Trophoblast cell (in vitro differentiated cells and primary cell): ENCODE data around the gene CFAP70.
"Not testable (repeated sequence)": the region's sequence is repeated elsewhere in the genome, so short reads cannot be mapped to it uniquely, and the experiment has no call there.

ENCODE experiments used
- DNase-seq, 2 donors: peaks; one replicate each; pipeline ENCODE4 v3.0.0-alpha.2; 2016
- H2AFZ ChIP-seq: 2 replicates; pipeline ENCODE4 v1.6.1; 2013; ENCODE audit warnings: low read length, moderate library complexity, mild to moderate bottlenecking; ENCODE audit not compliant: insufficient read depth, poor library complexity
- H2AK5ac ChIP-seq: 2 replicates; pipeline ENCODE4 v1.6.1; 2013; ENCODE audit warnings: mild to moderate bottlenecking, low read length
- H2BK120ac ChIP-seq: 2 replicates; pipeline ENCODE4 v1.6.1; 2013; ENCODE audit warnings: low read length, mild to moderate bottlenecking, moderate library complexity; ENCODE audit not compliant: insufficient read depth, poor library complexity
- H2BK12ac ChIP-seq: 2 replicates; pipeline ENCODE4 v1.6.1; 2013; ENCODE audit warnings: mild to moderate bottlenecking, low read length, moderate library complexity
- H2BK5ac ChIP-seq: 2 replicates; pipeline ENCODE4 v1.6.1; 2013; ENCODE audit warnings: low read length, low read depth, moderate library complexity, mild to moderate bottlenecking; ENCODE audit not compliant: poor library complexity
- H3K14ac ChIP-seq: 2 replicates; pipeline ENCODE4 v1.6.1; 2013; ENCODE audit warnings: mild to moderate bottlenecking, low read length
- H3K18ac ChIP-seq: 2 replicates; pipeline ENCODE4 v1.6.1; 2013; ENCODE audit warnings: mild to moderate bottlenecking, low read length
- H3K23ac ChIP-seq: 2 replicates; pipeline ENCODE4 v1.6.1; 2013; ENCODE audit warnings: low read length
- H3K27ac ChIP-seq: 2 replicates; pipeline ENCODE4 v1.5.1; 2013; ENCODE audit warnings: low read depth, mild to moderate bottlenecking, inconsistent platforms, low read length, moderate library complexity
- H3K27me3 ChIP-seq: 2 replicates; pipeline ENCODE4 v1.6.1; 2013; ENCODE audit warnings: inconsistent platforms, mild to moderate bottlenecking, low read length, moderate library complexity; ENCODE audit not compliant: insufficient read depth
- H3K36me3 ChIP-seq, 2 experiments: 1 replicate in 1 of 2; 2 replicates in 1 of 2; pipeline ENCODE4 v1.6.1; 2013; ENCODE audit warnings: low read length in 2 of 2, mild to moderate bottlenecking in 2 of 2, moderate library complexity in 1 of 2; ENCODE audit not compliant: insufficient read depth in 2 of 2, control insufficient read depth in 1 of 2
- H3K4ac ChIP-seq: 2 replicates; pipeline ENCODE4 v1.6.1; 2013; ENCODE audit warnings: low read depth, mild to moderate bottlenecking, low read length, moderate library complexity
- H3K4me1 ChIP-seq, 2 experiments: 1 replicate in 1 of 2; 2 replicates in 1 of 2; pipeline ENCODE4 v1.6.1; 2013; ENCODE audit warnings: low read length in 2 of 2, mild to moderate bottlenecking in 2 of 2, moderate library complexity in 1 of 2; ENCODE audit not compliant: insufficient read depth in 2 of 2, control insufficient read depth in 1 of 2
- H3K4me2 ChIP-seq: 2 replicates; pipeline ENCODE4 v1.6.1; 2013; ENCODE audit warnings: inconsistent platforms, mild to moderate bottlenecking, low read length, moderate library complexity
- H3K4me3 ChIP-seq: 2 replicates; pipeline ENCODE4 v1.5.1; 2013; ENCODE audit warnings: mild to moderate bottlenecking, low read depth, low read length, inconsistent platforms
- H3K79me1 ChIP-seq: one replicate; pipeline ENCODE4 v1.6.1; 2013; ENCODE audit warnings: low read length
- H3K79me2 ChIP-seq: 2 replicates; pipeline ENCODE4 v1.6.1; 2013; ENCODE audit warnings: low read length, mild to moderate bottlenecking; ENCODE audit not compliant: control insufficient read depth, insufficient read depth, poor library complexity
- H3K9ac ChIP-seq: 2 replicates; pipeline ENCODE4 v1.6.1; 2013; ENCODE audit warnings: mild to moderate bottlenecking, low read length
- H3K9me3 ChIP-seq: 2 replicates; pipeline ENCODE4 v1.6.1; 2013; ENCODE audit warnings: low read depth, mild to moderate bottlenecking, control low read depth, inconsistent platforms, low read length; ENCODE audit not compliant: insufficient read depth
- H4K12ac ChIP-seq: 2 replicates; pipeline ENCODE4 v1.6.1; 2013; ENCODE audit warnings: low read depth, mild to moderate bottlenecking, low read length, moderate library complexity
- H4K8ac ChIP-seq: 2 replicates; pipeline ENCODE4 v1.6.1; 2013; ENCODE audit warnings: low read depth, mild to moderate bottlenecking, low read length, moderate library complexity
- H4K91ac ChIP-seq: one replicate; pipeline ENCODE4 v1.6.1; 2013; ENCODE audit warnings: low read depth, mild to moderate bottlenecking, low read length, moderate library complexity
- WGBS: extraction: QIAGEN DNeasy Blood & Tissue Kit; methylation state at CpG from one replicate; pipeline ENCODE4 v1.1.7; 2013; ENCODE audit warnings: missing lambda C conversion rate; ENCODE audit not compliant: insufficient read length, insufficient coverage; ENCODE audit errors: extremely low coverage; 5-methylcytosine and 5-hydroxymethylcytosine counted together

The CFAP70 gene

DNA sequence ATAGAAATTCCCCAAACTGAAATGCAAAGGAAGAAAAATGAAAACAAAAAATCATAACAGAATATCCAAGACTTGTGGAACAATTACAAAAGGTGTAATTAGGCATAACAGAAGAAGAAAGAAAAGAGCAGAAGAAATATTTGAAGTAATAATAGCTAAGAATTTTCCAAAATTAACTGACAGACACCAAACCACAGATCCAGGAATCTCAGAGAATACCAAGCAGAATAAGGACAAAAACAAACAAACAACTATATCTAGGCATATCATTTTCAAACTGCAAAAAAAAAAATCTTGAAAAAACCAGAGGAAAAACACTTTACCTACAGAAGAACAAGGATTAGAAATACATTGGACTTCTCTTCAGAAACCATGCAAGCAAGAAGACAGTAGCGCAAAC, 25.5 kb downstream of the CFAP70 start:
- Histone ChIP-seq H2BK5ac (no peak overlapping the region), H4K91ac (no peak overlapping the region), H3K18ac (no peak overlapping the region), H4K8ac (no peak overlapping the region), H3K9ac (no peak overlapping the region), H4K12ac (no peak overlapping the region), H3K4me1 (peaks cover 0 to 2% of the 10 kb centered on the region in 2 experiments), H2BK120ac (no peak overlapping the region), H3K23ac (no peak overlapping the region), H3K27me3 (no peaks in the 10 kb centered on the region), H3K14ac (no peak overlapping the region), H3K4me2 (no peak overlapping the region), H2AFZ (no peak overlapping the region), H3K27ac (no peak overlapping the region), H3K79me1 (no peaks in the 10 kb centered on the region), H3K4ac (no peak overlapping the region), H2BK12ac (no peak overlapping the region), H3K79me2 (no peaks in the 10 kb centered on the region), H2AK5ac (no peak overlapping the region), H3K36me3 (no peaks in the 10 kb centered on the region), H3K4me3 (no peak overlapping the region), H3K9me3 (no peaks in the 10 kb centered on the region)
- WGBS = no CpG with 5 or more reads among the region's 1 CpG
- no peak for DNase-seq

GRCh38 chr10:73332379-73332778, 26.3 kb downstream of the CFAP70 start:
- DNase-seq = peak in 1 of 2 donors; percentile 51
- no peak overlapping the region for H2BK12ac ChIP-seq
- no peaks in the 10 kb centered on the region for H3K79me2 ChIP-seq
- no peak overlapping the region for H3K14ac ChIP-seq
- H3K23ac ChIP-seq = no peak overlapping the region
- no peak overlapping the region for H3K27ac ChIP-seq
- H2AK5ac ChIP-seq = no peak overlapping the region
- no peak overlapping the region for H3K4me3 ChIP-seq
- H3K79me1 ChIP-seq = no peaks in the 10 kb centered on the region
- no peak overlapping the region for H4K12ac ChIP-seq
- H2BK120ac ChIP-seq = no peak overlapping the region
- H3K4me2 ChIP-seq = no peak overlapping the region
- H3K4me1 ChIP-seq = peaks cover 0 to 2% of the 10 kb centered on the region in 2 experiments
- H4K8ac ChIP-seq = no peak overlapping the region
- no peak overlapping the region for H3K4ac ChIP-seq
- H3K9ac ChIP-seq = no peak overlapping the region
- no peaks in the 10 kb centered on the region for H3K9me3 ChIP-seq
- WGBS = no CpG with 5 or more reads among the region's 2 CpGs
- no peak overlapping the region for H2BK5ac ChIP-seq
- no peak overlapping the region for H4K91ac ChIP-seq
- no peak overlapping the region for H2AFZ ChIP-seq
- H3K27me3 ChIP-seq = no peaks in the 10 kb centered on the region
- no peak overlapping the region for H3K18ac ChIP-seq
- H3K36me3 ChIP-seq = no peaks in the 10 kb centered on the region

- H3K27ac ChIP-seq, H3K9me3 ChIP-seq, H2AK5ac ChIP-seq, H4K8ac ChIP-seq, H3K27me3 ChIP-seq, H3K9ac ChIP-seq, H3K14ac ChIP-seq, H3K79me1 ChIP-seq, H2BK120ac ChIP-seq, H3K4me2 ChIP-seq, H2BK5ac ChIP-seq, H3K79me2 ChIP-seq, H4K12ac ChIP-seq, DNase-seq, H3K36me3 ChIP-seq, H3K4me3 ChIP-seq, H4K91ac ChIP-seq, H3K4ac ChIP-seq, H3K4me1 ChIP-seq, H2BK12ac ChIP-seq, H3K23ac ChIP-seq, H2AFZ ChIP-seq, H3K18ac ChIP-seq: not testable (repeated sequence)
- no CpG with 5 or more reads among the region's 1 CpG for WGBS
These were observed 30.1 kb downstream of the CFAP70 start for GRCh38 chr10:73328523-73328922.

DNA sequence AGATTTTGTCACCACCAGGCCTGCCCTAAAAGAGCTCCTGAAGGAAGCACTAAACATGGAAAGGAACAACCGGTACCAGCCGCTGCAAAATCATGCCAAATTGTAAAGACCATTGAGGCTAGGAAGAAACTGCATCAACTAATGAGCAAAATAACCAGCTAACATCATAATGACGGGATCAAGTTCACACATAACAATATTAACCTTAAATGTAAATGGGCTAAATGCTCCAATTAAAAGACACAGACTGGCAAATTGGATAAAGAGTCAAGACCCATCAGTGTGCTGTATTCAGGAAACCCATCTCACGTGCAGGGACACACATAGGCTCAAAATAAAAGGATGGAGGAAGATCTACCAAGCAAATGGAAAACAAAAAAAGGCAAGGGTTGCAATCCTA, 33.4 kb downstream of the CFAP70 start:
- H3K9ac ChIP-seq, H2AK5ac ChIP-seq, H3K23ac ChIP-seq, H3K4me2 ChIP-seq, H2AFZ ChIP-seq, DNase-seq, H3K27ac ChIP-seq, H3K4me1 ChIP-seq, H2BK12ac ChIP-seq, H2BK120ac ChIP-seq, H3K4me3 ChIP-seq, H3K27me3 ChIP-seq, H4K91ac ChIP-seq, H4K8ac ChIP-seq, H4K12ac ChIP-seq, H3K18ac ChIP-seq, H3K79me1 ChIP-seq, H3K9me3 ChIP-seq, H3K36me3 ChIP-seq, H2BK5ac ChIP-seq, H3K14ac ChIP-seq, H3K79me2 ChIP-seq, H3K4ac ChIP-seq: not testable (repeated sequence)
- no CpG with 5 or more reads among the region's 4 CpGs for WGBS
